H9 (cell line): ENCODE results near the gene FBRSL1. TPM values are rescaled to one million over a fixed set of nuclear protein-coding genes. Genes with fewer than 3 reads are reported as not detected.

ENCODE experiments used
- DNase-seq: peaks from one replicate; pipeline ENCODE4 v3.0.0-alpha.2; 2017
- H2AFZ ChIP-seq: one replicate; pipeline ENCODE4 v1.6.1; 2013; ENCODE audit warnings: mild to moderate bottlenecking, low read length, control low read depth, moderate library complexity
- H2AK5ac ChIP-seq: 2 replicates; pipeline ENCODE4 v1.6.1; 2013; ENCODE audit warnings: low read length, control low read depth, mixed read lengths; ENCODE audit not compliant: insufficient read length
- H2BK120ac ChIP-seq: one replicate; pipeline ENCODE4 v1.6.1; 2013; ENCODE audit warnings: low read depth, mild to moderate bottlenecking, low read length, control low read depth, inconsistent platforms; ENCODE audit not compliant: poor library complexity, severe bottlenecking
- H2BK12ac ChIP-seq: 2 replicates; pipeline ENCODE4 v1.6.1; 2013; ENCODE audit warnings: low read length, control low read depth, mixed read lengths, low read depth; ENCODE audit not compliant: insufficient read length
- H2BK15ac ChIP-seq: 2 replicates; pipeline ENCODE4 v1.6.1; 2013; ENCODE audit warnings: low read depth, low read length, control low read depth
- H2BK20ac ChIP-seq: one replicate; pipeline ENCODE4 v1.6.1; 2013; ENCODE audit warnings: low read depth, mild to moderate bottlenecking, low read length, control low read depth, inconsistent platforms; ENCODE audit not compliant: poor library complexity, severe bottlenecking
- H2BK5ac ChIP-seq: 2 replicates; pipeline ENCODE4 v1.6.1; 2013; ENCODE audit warnings: low read length, control low read depth, mixed read lengths; ENCODE audit not compliant: insufficient read length
- H3K14ac ChIP-seq: 2 replicates; pipeline ENCODE4 v1.6.1; 2013; ENCODE audit warnings: low read length, control low read depth; ENCODE audit not compliant: insufficient read depth
- H3K18ac ChIP-seq: 2 replicates; pipeline ENCODE4 v1.6.1; 2013; ENCODE audit warnings: low read depth, mild to moderate bottlenecking, mixed read lengths, low read length, control low read depth; ENCODE audit not compliant: insufficient read length
- H3K23ac ChIP-seq: 2 replicates; pipeline ENCODE4 v1.6.1; 2013; ENCODE audit warnings: low read length, control low read depth, mixed read lengths, low read depth; ENCODE audit not compliant: insufficient read length
- H3K23me2 ChIP-seq: 2 replicates; pipeline ENCODE4 v1.6.1; 2013; ENCODE audit warnings: low read depth, mild to moderate bottlenecking, mixed read lengths, low read length, control low read depth; ENCODE audit not compliant: insufficient read length, poor library complexity, severe bottlenecking
- H3K27ac ChIP-seq: 2 replicates; pipeline ENCODE4 v1.5.1; 2013; ENCODE audit warnings: low read length, control low read depth, mixed read lengths, low read depth; ENCODE audit not compliant: insufficient read length
- H3K27me3 ChIP-seq: 2 replicates; pipeline ENCODE4 v1.6.1; 2013; ENCODE audit warnings: low read length, control low read depth, inconsistent platforms; ENCODE audit not compliant: insufficient read depth
- H3K4ac ChIP-seq: 2 replicates; pipeline ENCODE4 v1.6.1; 2013; ENCODE audit warnings: low read depth, mild to moderate bottlenecking, control low read depth, inconsistent platforms, low read length, moderate library complexity
- H3K4me1 ChIP-seq: 2 replicates; pipeline ENCODE4 v1.6.1; 2013; ENCODE audit warnings: low read length, control low read depth, inconsistent platforms; ENCODE audit not compliant: insufficient read depth
- H3K4me2 ChIP-seq: 2 replicates; pipeline ENCODE4 v1.6.1; 2013; ENCODE audit warnings: low read length, control low read depth, mixed read lengths; ENCODE audit not compliant: insufficient read length, insufficient read depth
- H3K56ac ChIP-seq: 2 replicates; pipeline ENCODE4 v1.6.1; 2013; ENCODE audit warnings: low read depth, mild to moderate bottlenecking, mixed read lengths, low read length, control low read depth; ENCODE audit not compliant: insufficient read length
- H3K79me1 ChIP-seq: 2 replicates; pipeline ENCODE4 v1.6.1; 2013; ENCODE audit warnings: low read depth, mild to moderate bottlenecking, moderate library complexity, low read length, control low read depth, inconsistent platforms; ENCODE audit not compliant: insufficient read depth, poor library complexity, severe bottlenecking
- H3K79me2 ChIP-seq: 2 replicates; pipeline ENCODE4 v1.6.1; 2013; ENCODE audit warnings: low read length, control low read depth, inconsistent platforms; ENCODE audit not compliant: insufficient read depth
- H3K9ac ChIP-seq: 2 replicates; pipeline ENCODE4 v1.6.1; 2013; ENCODE audit warnings: low read length, control low read depth, mixed read lengths; ENCODE audit not compliant: insufficient read length; ENCODE audit errors: extremely low read depth
- H3K9me3 ChIP-seq: one replicate; pipeline ENCODE4 v1.6.1; 2013; ENCODE audit warnings: low read depth, low read length, inconsistent platforms; ENCODE audit not compliant: control insufficient read depth
- H3T11ph ChIP-seq: one replicate; pipeline ENCODE4 v1.6.1; 2013; ENCODE audit warnings: mild to moderate bottlenecking, low read length, control low read depth, inconsistent platforms
- H4K20me1 ChIP-seq: one replicate; pipeline ENCODE4 v1.6.1; 2013; ENCODE audit not compliant: control insufficient read depth, insufficient read length, insufficient read depth
- H4K5ac ChIP-seq: 2 replicates; pipeline ENCODE4 v1.6.1; 2013; ENCODE audit warnings: low read depth, mild to moderate bottlenecking, mixed read lengths, low read length, control low read depth; ENCODE audit not compliant: insufficient read length
- H4K8ac ChIP-seq: replicated peaks from 2 replicates; pipeline ENCODE4 v1.6.1; 2013; ENCODE audit warnings: low read length, control low read depth, mixed read lengths, low read depth; ENCODE audit not compliant: insufficient read length
- H4K91ac ChIP-seq: 2 replicates; pipeline ENCODE4 v1.6.1; 2013; ENCODE audit warnings: low read depth, mild to moderate bottlenecking, moderate library complexity, mixed read lengths, low read length, control low read depth; ENCODE audit not compliant: insufficient read length
- H3K27ac Mint-ChIP-seq, 3 experiments: 2 replicates in 2 of 3; 3 replicates in 1 of 3; pipeline ENCODE4 v1.8.0; 2020 to 2021; ENCODE audit warnings: mixed read lengths in 3 of 3, mild to moderate bottlenecking in 1 of 3, moderate library complexity in 1 of 3
- H3K27me3 Mint-ChIP-seq: 2 replicates; pipeline ENCODE4 v1.8.0; 2021; ENCODE audit warnings: low read depth, mild to moderate bottlenecking, moderate library complexity, mixed read lengths
- H3K36me3 Mint-ChIP-seq, 3 experiments: 2 replicates in 2 of 3; 3 replicates in 1 of 3; pipeline ENCODE4 v1.8.0; 2020 to 2021; ENCODE audit warnings: low read depth in 3 of 3, mixed read lengths in 3 of 3; ENCODE audit not compliant: insufficient read depth in 1 of 3
- H3K4me1 Mint-ChIP-seq, 2 experiments: 2 replicates each; pipeline ENCODE4 v1.8.0; 2020; ENCODE audit warnings: mixed read lengths in 2 of 2
- H3K4me3 Mint-ChIP-seq, 2 experiments: 2 replicates in 1 of 2; 3 replicates in 1 of 2; pipeline ENCODE4 v1.8.0; 2020 to 2021; ENCODE audit warnings: mild to moderate bottlenecking in 2 of 2, mixed read lengths in 2 of 2, moderate library complexity in 1 of 2
- H3K9me3 Mint-ChIP-seq, 2 experiments: 2 replicates in 1 of 2; 3 replicates in 1 of 2; pipeline ENCODE4 v1.8.0; 2020; ENCODE audit warnings: mild to moderate bottlenecking in 2 of 2, mixed read lengths in 2 of 2, moderate library complexity in 1 of 2
- CTCF ChIP-seq: fragments of 200-600 bp; sonication (generic); conservative IDR thresholded peaks from 3 replicates; pipeline ENCODE4 v1.8.0; 2021; ENCODE audit warnings: antibody characterized with exemption, mild to moderate bottlenecking
- WGBS: extraction: QIAGEN DNeasy Blood & Tissue Kit; methylation state at CpG from one replicate; pipeline ENCODE4 v1.1.7; 2013; ENCODE audit warnings: missing lambda C conversion rate, low lambda C conversion rate, mixed read lengths; ENCODE audit not compliant: insufficient read length; ENCODE audit errors: extremely low coverage; 5-methylcytosine and 5-hydroxymethylcytosine counted together
- total RNA-seq: library from RNA; stranded (reverse); gene quantifications from 2 replicates; pipeline ENCODE4 v1.2.1, GENCODE V29; 2021

The FBRSL1 gene
- total RNA-seq, 1 experiment from 2014 or later, result 90.8 TPM

- no peak overlapping the region for H3T11ph ChIP-seq
- TF ChIP-seq CTCF, result no peak
- no peak overlapping the region for H3K27ac Mint-ChIP-seq
- H2BK15ac ChIP-seq, result no peak overlapping the region
- no peaks in the 10 kb centered on the region for H3K23me2 ChIP-seq
- no peaks in the 10 kb centered on the region for H3K79me1 ChIP-seq
- H3K4me2 ChIP-seq, result no peak overlapping the region
- H2BK20ac ChIP-seq, result no peak overlapping the region
- no peak overlapping the region for H4K5ac ChIP-seq
- no peak overlapping the region for H3K14ac ChIP-seq
- peaks cover 0 to 2% of the 10 kb centered on the region in 2 experiments; a peak in 2 of 4 replicates for H3K4me1 Mint-ChIP-seq
- no peak overlapping the region for H2BK12ac ChIP-seq
- H3K56ac ChIP-seq, result no peak overlapping the region
- H2AFZ ChIP-seq, result no peak overlapping the region
- no peak overlapping the region for H4K8ac ChIP-seq
- H2AK5ac ChIP-seq, result no peak overlapping the region
- H3K27me3 Mint-ChIP-seq, result peaks cover 73% of the 10 kb centered on the region
- H3K4me1 ChIP-seq, result no peaks in the 10 kb centered on the region; the same call in 1 of the 2 replicates
- peaks cover 10 to 12% of the 10 kb centered on the region in 2 experiments for H3K9me3 Mint-ChIP-seq
- H2BK5ac ChIP-seq, result no peak overlapping the region
- H3K4me3 Mint-ChIP-seq, result no peak overlapping the region
- no peak overlapping the region for H3K23ac ChIP-seq
- DNase-seq, result no peak
- peaks cover 0 to 6% (median 4%) of the 10 kb centered on the region in 3 experiments; a peak in 5 of 7 replicates for H3K36me3 Mint-ChIP-seq
- H4K20me1 ChIP-seq, result peaks cover 3% of the 10 kb centered on the region
- H3K9me3 ChIP-seq, result no peaks in the 10 kb centered on the region
- WGBS, result no CpG with 5 or more reads among the region's 18 CpGs
- H3K18ac ChIP-seq, result no peak overlapping the region
- H3K27me3 ChIP-seq, result no peaks in the 10 kb centered on the region; the same call in 1 of the 2 replicates
- no peak overlapping the region for H3K4ac ChIP-seq
- H4K91ac ChIP-seq, result no peak overlapping the region
- no peak overlapping the region for H2BK120ac ChIP-seq
- no peaks in the 10 kb centered on the region for H3K79me2 ChIP-seq
- no peak overlapping the region for H3K27ac ChIP-seq
- H3K9ac ChIP-seq, result no peak overlapping the region
Observed at GRCh38 chr12:132476421-132476820, 13.5 kb upstream of the FBRSL1 start.
